Middle frontal gyrus (tissue), 1 donor: ENCODE results near the gene TRABD2A.
"Not testable (repeated sequence)": the region's sequence is repeated elsewhere in the genome, so short reads cannot be mapped to it uniquely, and the experiment has no call there.

ENCODE experiments used
- DNase-seq: peaks from one replicate; pipeline ENCODE4 v3.0.0-alpha.2; 2015; ENCODE audit warnings: low spot score; ENCODE audit errors: extremely low spot score

TRABD2A gene, protein sequence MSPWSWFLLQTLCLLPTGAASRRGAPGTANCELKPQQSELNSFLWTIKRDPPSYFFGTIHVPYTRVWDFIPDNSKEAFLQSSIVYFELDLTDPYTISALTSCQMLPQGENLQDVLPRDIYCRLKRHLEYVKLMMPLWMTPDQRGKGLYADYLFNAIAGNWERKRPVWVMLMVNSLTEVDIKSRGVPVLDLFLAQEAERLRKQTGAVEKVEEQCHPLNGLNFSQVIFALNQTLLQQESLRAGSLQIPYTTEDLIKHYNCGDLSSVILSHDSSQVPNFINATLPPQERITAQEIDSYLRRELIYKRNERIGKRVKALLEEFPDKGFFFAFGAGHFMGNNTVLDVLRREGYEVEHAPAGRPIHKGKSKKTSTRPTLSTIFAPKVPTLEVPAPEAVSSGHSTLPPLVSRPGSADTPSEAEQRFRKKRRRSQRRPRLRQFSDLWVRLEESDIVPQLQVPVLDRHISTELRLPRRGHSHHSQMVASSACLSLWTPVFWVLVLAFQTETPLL

DNA sequence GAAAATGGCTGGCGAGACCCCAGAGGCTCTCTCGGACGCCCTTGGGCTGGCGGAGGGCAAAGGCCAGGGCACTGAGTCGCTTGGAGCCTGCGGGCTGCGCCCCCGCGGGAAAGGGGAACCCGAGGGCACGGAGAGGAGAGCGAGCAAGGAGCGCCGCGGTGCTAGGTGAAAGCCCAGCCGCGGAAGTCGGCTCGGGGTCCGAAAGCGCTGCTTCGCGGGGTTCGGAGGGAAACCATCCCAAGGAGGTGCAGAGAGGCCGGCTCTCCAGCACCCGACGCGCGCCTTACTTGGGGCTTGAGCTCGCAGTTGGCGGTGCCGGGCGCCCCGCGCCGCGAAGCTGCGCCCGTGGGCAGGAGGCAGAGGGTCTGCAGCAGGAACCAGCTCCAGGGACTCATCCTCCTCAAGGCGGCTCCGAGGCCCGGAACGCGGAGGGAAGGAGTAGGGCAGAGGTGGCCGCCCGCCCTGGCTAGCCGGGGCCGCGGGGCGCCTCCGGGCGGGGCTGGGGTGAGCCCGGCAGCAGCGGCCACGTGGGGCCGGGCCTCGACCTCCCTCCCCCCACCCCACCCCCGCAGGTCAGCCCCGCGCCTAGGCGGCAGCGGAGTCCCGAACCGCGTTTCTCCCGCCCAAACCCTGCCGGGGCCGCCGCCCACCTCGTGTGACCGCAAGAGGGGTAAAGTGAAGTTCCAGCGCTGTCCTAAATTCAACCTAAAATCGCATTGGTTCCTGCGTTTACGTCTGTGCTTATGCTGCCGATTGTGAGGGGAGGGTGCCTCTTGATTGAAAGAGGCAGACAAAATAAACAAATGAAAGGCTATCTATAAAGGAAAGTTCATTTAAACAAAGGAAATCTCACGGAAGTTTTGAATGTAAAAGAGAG lies at the start of gene TRABD2A:
Gene TRABD2A (minus strand): TSS at position 440 of the 877 bp plus-strand sequence. CDS start 45 bp downstream, at position 395.
- DNase-seq, result no peak

DNA sequence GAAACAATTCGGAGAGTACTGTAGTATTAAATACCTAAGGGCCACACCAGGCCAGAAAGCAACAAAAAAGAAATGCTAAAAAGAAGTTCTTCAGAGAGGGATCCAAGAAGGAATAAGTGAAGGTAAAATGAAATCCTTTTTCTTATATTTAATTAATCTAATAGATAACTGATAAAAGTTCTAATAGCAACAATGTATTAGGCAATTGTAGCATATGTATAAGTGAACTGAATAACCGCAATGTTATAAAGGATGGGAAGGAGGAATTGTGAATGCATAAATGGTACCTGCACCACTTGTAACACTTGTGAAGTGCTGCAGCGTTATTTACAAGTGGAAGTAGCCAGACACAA lies 46.4 kb upstream of the TRABD2A start:
- no peak for DNase-seq

DNA sequence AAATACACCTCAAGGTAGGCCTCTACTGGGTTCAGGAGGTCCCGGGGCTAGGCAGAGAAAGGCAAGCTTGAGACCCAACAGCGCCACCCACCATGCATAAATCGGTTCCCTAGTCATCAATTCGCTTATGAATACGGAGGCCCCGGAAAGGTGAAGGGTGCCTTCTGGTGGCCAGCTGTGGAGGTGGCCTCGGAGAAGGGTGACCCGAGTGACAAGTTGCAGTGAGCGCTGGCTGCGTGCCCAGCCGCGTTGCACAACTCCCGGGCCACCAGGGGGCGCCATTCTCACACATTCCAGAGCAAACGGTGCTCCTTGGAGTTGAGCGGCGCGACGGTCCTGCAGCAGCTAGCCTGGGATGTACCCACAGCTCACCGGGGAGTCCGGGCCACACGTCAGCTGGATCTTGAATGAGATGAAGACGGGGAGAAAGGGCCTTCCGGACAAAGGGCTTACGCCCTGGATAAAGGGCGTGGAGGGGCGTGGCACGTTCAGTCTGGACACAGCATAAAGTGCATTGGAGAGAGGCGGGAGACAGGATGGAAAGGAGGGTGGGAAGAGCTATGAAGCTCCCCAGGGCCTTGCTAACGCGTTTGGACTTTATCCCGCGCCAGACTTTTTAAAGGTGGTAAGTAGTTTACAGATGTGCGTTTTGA lies 45.0 kb upstream of the TRABD2A start:
- peak; percentile 70 for DNase-seq

DNA sequence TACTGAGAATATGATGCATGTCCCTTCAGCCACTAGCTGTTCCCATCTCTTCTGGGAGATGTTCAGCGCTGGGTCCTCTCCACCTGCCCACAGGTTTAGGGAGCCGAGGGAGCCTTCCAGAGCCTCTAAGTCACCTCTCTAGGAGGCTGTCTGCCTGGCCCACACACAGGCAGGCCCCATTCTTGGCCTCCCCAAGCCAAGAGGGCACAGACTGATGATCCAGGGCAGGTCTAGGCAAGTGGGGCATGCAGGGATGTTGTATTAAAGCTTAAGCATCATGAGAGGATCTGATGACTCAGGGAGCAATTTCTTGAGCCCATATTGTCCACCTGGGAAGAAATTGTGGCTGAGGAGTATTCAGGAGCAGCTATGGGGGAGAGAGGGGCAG lies 44.4 kb upstream of the TRABD2A start:
- DNase-seq, result no peak

DNA sequence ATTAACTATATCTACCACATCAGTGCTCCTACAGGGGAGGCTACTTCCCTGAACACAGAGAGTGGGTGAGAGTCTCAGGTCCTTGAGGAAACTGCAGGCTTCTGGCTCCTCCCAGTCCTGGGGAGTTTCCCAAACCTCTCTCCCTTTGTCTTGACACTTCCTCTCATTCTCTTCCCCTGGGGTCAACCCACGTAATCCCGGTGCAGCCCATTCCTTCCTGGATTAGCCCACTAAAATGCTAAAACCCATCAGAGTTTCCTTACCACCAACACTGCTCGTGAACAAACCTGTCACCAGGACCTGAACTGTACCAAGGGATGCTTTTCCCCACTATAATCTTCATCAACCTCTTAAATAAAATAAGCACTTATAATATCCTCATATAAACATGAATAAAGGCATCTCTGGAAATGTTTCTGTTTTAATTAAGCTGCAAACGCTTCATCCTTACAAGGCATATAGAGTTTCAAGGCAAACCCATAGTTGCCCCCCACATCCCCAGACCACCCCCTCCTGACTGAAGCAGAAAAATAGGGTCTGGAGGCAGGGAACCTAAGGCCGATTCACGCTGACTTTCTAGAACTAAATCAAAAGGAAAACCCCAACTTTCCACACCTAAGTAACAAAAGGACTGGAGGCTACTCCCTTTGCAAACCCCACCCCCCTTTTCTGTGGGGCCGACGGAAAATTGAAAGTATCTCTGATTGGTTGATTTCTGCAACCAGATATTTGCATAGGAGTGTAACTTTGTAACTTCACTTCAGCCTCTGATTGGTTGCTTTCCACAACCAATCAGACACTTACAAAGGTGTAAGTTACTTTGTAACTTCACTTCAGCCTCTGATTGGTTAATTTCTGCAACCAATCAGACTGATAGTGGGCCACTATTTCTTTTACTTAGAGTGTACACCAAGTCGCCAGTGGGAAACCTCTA lies 43.6 kb upstream of the TRABD2A start:
- DNase-seq, result no peak

DNA sequence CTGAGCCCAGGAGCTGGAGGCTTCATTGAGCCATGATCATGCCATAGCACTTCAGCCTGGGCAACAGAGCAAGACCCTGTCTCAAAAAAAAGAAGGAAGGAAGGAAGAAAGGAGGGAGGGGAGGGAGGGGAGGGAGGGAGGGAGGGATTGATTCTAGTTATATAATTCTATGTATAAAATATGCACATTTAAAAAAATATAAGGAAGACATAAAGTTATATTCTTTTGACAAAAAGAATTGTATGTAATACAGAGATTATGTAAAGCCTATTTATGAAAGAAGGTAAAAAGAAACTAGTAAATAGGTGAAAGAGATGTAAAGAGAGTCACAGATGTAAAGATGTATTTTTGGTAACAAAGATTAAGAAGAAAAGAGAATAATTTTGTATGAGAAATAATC lies 42.1 kb upstream of the TRABD2A start:
- no peak for DNase-seq

DNA sequence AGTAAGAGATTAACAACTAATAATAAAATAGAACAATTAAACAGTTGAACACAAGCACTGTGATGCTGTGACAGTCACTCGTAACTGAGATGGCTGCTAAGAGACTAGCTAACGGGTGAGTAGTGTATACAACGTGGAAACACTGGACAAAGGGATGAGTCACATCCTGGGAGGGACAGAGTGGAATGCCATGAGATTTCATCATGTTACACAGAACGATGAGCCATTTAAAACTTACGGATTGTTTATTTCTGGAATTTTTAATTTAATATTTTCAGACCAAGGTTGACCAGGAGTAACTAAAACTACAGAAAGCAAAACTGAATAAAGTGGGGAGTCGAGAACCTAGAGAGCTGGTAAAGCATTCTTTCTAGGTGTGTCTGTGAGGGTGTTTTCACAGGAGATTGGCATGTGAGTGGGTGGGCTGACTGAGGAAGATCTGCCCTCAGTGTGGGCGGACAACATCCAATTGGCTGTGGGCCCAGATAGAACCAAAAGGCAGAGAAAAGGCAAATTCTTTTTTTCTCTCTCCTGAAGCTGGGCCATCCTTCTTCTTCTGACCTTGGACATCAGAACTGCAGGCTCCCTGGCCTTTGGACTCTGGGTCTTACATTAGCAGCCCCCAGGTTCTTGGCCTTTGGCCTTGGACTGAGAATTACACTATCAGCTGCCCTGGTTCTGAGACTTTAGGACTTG lies 39.1 kb upstream of the TRABD2A start:
- DNase-seq, result no peak

DNA sequence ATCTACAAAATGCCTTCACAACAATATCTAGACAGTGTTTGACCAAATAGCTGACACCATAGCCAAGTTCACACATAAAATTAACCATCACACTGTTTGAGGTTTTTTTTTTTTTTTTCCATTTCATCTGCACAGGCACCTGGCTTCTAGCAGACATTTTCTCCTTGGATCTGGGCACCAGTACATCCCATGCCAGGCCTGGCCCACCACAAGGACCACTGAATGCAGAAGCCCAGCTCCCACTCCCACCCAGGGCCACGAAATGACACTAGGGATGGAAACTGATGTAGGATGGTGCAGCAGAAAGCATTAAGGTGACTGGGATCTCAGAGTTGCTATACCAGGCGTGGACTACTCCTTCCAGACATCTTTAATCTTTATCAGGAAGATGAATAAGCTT lies 37.5 kb upstream of the TRABD2A start:
- DNase-seq, result no peak

DNA sequence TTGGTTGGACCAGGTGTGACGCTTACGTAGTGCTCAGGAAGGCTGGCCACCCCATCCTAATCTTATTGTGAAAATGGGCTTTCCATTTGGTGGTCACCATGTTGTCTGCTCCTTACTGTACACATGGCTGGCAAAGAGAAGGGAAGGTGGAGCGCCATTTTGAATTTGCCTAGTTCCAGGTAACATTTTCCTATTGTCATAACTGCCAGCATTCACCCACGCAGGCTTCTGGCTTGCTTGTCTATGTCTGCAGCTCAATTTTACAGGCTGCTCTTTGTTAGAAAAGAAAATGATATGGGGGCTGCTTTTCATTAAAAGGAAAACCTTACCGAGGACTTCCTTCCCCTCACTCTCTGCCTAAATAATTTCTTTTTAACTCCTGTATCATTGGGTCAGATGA lies 36.9 kb upstream of the TRABD2A start:
- DNase-seq, result not testable (repeated sequence)

DNA sequence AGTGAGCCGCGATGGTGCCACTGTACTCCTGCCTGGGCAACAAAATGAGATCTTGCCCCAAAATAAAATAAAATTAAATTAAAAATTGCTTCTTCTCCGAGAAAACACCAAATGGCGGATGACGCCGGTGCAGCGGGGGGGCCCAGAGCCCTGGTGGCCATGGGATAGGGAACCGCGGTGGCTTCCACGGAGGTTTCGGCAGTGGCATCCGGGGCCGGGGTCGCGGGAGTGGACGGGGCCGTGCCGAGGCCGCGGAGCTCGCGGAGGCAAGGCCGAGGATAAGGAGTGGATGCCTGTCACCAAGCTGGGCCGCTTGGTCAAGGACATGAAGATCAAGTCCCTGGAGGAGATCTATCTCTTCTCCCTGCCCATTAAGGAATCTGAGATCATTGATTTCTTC lies 34.8 kb upstream of the TRABD2A start:
- not testable (repeated sequence) for DNase-seq

DNA sequence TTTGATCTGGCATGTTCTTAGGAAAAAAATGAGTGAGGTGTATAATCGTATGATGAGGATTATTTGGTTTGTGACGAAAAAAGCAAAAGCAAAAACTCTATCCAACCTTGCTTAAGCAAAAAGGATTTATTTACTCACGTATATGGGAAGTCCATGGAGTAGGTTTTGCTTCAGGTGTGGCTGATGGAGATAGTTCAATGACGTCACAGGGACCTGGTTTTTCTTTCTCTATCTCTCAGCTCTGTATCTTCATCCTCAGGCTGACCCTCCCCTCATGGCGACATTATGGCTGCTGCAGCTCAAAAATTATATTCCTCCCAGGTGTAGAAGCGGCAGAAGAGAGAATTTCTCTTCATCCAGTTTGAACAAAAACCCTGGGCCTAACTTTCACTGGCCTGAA lies 33.5 kb upstream of the TRABD2A start:
- DNase-seq, result no peak

DNA sequence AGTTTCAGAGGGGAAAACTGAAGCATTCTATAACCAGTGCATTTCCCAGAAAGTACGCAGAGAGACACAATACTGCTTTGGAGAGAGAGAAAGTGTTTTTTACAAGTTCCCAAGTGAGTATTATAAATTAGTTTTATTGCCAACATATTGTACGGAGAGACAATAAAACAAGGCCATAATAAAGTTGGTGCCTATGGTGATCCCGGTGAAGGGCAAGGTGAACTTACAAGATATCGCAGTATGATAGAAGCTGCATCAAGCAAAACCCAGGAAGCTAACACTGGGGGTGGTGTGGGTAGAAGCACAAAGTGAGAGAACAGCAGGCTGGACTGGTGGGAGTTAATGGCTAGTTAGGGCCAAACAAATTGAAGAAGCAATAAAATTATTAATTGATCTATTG lies 32.1 kb upstream of the TRABD2A start:
- no peak for DNase-seq

DNA sequence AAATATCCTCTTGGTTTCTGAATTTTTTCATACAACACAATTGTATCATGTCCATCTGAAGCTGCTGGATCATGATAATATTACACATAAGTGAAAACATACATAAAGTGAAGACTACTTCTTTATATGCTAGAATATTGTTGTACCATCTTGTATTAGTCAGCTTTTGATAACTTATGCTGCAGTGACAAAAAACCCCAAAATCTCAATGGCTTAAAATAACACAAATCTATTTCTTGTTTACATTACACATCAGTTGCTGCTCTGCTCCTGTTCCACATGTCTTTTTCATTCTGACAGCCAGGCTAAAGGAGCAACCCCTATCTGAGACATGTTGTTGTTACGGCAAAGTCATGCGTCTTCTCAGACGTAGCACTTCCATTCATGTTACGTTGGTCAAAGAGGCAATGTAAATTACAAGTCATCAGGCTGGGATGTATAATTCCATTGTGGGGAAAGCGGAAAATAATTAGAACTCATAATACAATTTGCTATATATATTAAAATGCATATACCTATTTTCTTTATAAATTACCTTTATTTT lies 30.3 kb upstream of the TRABD2A start:
- DNase-seq, result no peak

DNA sequence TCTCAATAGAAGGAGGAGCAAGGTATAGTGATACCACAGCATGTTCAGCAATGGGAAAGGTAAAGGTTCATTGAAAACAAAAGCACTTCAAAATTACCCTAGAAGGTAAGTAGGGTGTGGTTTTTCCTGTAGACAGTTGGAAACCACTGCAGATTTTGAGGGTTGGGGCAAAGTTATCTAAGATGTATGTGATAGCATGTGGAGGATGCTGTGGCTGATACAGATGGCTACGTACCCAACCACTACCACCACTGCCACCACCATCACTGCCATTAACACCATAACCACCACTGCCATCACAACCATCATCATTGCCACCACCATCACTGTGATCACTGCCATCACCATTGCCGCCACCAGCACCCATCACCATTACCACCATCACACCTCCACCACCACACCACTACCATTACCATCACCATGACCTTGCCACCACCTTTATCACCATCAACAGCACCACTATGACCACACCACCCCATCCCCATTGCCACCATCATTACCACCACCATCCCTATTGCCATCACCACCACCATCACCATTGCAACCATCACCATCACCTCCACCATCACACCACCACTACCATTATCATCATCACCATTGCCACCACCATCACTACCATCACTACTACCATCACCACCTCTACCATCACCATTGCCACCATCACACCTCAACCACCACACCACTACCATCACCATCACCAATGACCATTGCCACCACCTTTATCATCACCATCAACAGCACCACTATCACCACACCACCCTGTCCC lies 28.2 kb upstream of the TRABD2A start:
- no peak for DNase-seq

DNA sequence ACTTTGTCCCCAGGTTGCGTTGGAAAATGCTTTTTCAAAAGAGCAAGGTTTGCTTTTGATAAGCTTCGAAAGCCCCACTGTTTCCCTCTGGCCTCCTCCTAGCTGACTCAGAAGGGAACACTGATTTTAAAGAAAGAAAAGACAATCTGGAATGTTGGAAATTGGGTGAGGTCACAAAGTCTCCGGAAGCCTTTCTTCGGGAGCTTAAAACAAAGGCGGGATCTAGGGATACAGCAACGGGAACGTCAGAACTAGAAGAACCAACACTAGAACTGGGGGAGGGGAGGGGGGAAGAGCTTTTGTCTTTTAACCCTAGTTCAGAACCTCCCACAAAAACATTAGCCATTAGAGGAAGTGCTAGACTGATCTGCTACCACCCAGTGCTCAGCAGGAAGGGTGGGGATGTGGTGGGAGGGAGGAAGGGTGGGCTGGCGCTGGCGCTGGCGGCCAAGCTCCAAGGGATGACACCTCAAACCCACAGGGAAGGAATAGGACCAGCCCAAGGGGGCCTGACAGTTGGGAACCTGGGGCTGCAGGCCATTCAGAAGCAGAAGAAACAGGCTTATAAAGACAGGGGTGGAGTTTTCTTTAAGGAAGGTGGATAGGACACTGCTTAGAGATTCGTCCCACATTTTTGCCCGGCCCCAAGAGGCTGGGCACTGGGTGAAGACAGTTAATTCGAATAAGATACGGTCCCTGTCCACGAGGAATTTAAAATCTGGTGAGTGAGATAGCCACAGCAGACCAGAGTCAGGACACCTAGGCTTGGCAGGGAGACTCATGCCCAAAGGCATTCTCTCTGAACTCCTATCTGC lies 26.2 kb upstream of the TRABD2A start:
- DNase-seq, result no peak

DNA sequence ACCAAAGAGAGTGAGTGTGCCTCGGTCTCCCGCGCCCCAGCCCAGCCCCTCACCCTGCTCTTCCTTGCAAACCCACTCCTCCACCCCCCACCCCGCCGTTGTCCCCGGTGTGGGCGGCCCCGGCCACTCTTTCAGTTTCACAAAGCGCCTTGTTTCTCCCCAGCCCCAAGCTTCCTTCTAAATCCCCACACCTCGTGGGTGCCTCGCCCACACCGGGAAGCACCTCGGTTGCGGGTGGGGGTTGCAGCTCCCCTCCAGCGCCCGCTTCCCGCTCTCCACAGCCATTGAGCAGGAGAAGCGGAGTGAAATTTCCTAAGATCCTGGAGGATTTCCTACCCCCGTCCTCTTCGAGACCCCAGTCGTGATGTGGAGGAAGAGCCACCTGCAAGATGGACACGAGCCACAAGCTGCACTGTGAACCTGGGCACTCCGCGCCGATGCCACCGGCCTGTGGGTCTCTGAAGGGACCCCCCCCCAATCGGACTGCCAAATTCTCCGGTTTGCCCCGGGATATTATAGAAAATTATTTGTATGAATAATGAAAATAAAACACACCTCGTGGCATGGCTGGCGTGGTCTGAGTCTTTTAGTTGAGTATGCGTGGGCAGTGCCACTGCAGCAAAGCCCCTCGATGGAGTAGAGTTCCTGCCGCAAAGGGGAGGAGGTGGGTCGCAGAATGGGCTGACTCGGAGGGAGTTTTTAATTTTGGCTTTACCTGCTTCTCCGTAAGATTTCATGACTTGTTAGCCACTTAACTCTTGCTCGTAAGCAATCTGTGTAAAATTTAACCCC lies 25.4 kb upstream of the TRABD2A start:
- DNase-seq, result no peak
